Mesenchymal stem cell (in vitro differentiated cells and primary cell): Measurements from ENCODE around the gene HSF2BP.
"Not testable (repeated sequence)": the region's sequence is repeated elsewhere in the genome, so short reads cannot be mapped to it uniquely, and the experiment has no call there.

Experiments
- DNase-seq: peaks from one replicate; pipeline ENCODE4 v3.0.0-alpha.2; 2013
- H2AFZ ChIP-seq: one replicate; pipeline ENCODE4 v1.6.1; 2013; ENCODE audit warnings: low read depth, mild to moderate bottlenecking, control low read depth, inconsistent platforms, low read length, moderate library complexity
- H2AK5ac ChIP-seq: 2 replicates; pipeline ENCODE4 v1.6.1; 2013; ENCODE audit warnings: low read length, moderate library complexity, mild to moderate bottlenecking, inconsistent platforms; ENCODE audit not compliant: severe bottlenecking
- H2BK120ac ChIP-seq: one replicate; pipeline ENCODE4 v1.6.1; 2013; ENCODE audit warnings: low read depth, mild to moderate bottlenecking, inconsistent platforms, low read length, moderate library complexity
- H2BK12ac ChIP-seq, 2 experiments: one replicate each; pipeline ENCODE4 v1.6.1; 2013; ENCODE audit warnings: inconsistent platforms in 2 of 2, low read length in 2 of 2, mild to moderate bottlenecking in 2 of 2, moderate library complexity in 2 of 2, control low read depth in 1 of 2
- H2BK15ac ChIP-seq: one replicate; pipeline ENCODE4 v1.6.1; 2013; ENCODE audit warnings: mild to moderate bottlenecking, low read depth, inconsistent platforms; ENCODE audit not compliant: poor library complexity, severe bottlenecking
- H2BK5ac ChIP-seq: 2 replicates; pipeline ENCODE4 v1.6.1; 2013; ENCODE audit warnings: low read depth, mild to moderate bottlenecking, low read length, control low read depth, inconsistent platforms; ENCODE audit not compliant: poor library complexity, severe bottlenecking
- H3K14ac ChIP-seq, 2 experiments: one replicate each; pipeline ENCODE4 v1.6.1; 2013; ENCODE audit warnings: inconsistent platforms in 2 of 2, low read length in 2 of 2, control low read depth in 1 of 2, mild to moderate bottlenecking in 1 of 2, moderate library complexity in 1 of 2
- H3K18ac ChIP-seq, 2 experiments: one replicate each; pipeline ENCODE4 v1.6.1; 2013; ENCODE audit warnings: inconsistent platforms in 2 of 2, low read length in 2 of 2, control low read depth in 1 of 2, low read depth in 1 of 2, mild to moderate bottlenecking in 1 of 2
- H3K23ac ChIP-seq, 2 experiments: one replicate each; pipeline ENCODE4 v1.6.1; 2013; ENCODE audit warnings: inconsistent platforms in 2 of 2, low read length in 2 of 2, mild to moderate bottlenecking in 2 of 2, moderate library complexity in 2 of 2, control low read depth in 1 of 2
- H3K27ac ChIP-seq: 2 replicates; pipeline ENCODE4 v1.5.1; 2013; ENCODE audit warnings: mild to moderate bottlenecking, moderate library complexity, low read length, control low read depth, inconsistent platforms; ENCODE audit not compliant: poor library complexity, severe bottlenecking
- H3K27me3 ChIP-seq, 2 experiments: 2 replicates each; pipeline versions ENCODE4 v1.6.1 to v1.7.0; 2013; ENCODE audit warnings: low read length in 2 of 2, mild to moderate bottlenecking in 2 of 2, moderate library complexity in 2 of 2, control low read depth in 1 of 2, inconsistent platforms in 1 of 2; ENCODE audit not compliant: control insufficient read depth in 1 of 2, insufficient read depth in 1 of 2
- H3K36me3 ChIP-seq, 2 experiments: 2 replicates each; pipeline versions ENCODE4 v1.6.1 to v1.7.0; 2013; ENCODE audit warnings: low read length in 2 of 2, control low read depth in 1 of 2, inconsistent platforms in 1 of 2, low read depth in 1 of 2, mild to moderate bottlenecking in 1 of 2; ENCODE audit not compliant: insufficient read depth in 2 of 2, control insufficient read depth in 1 of 2
- H3K4ac ChIP-seq, 2 experiments: one replicate each; pipeline ENCODE4 v1.6.1; 2013; ENCODE audit warnings: inconsistent platforms in 2 of 2, low read length in 2 of 2, mild to moderate bottlenecking in 2 of 2, moderate library complexity in 2 of 2, control low read depth in 1 of 2, low read depth in 1 of 2
- H3K4me1 ChIP-seq: 2 replicates; pipeline ENCODE4 v1.6.1; 2013; ENCODE audit warnings: low read depth, low read length, control low read depth; ENCODE audit not compliant: control insufficient read depth, insufficient read depth
- H3K4me2 ChIP-seq: 2 replicates; pipeline ENCODE4 v1.6.1; 2013; ENCODE audit warnings: low read length, mild to moderate bottlenecking, inconsistent platforms; ENCODE audit not compliant: poor library complexity, severe bottlenecking
- H3K4me3 ChIP-seq, 2 experiments: 2 replicates each; pipeline versions ENCODE4 v1.5.1 to v1.7.0; 2013; ENCODE audit warnings: low read length in 2 of 2, mild to moderate bottlenecking in 2 of 2, control low read depth in 1 of 2, low read depth in 1 of 2; ENCODE audit not compliant: insufficient read depth in 1 of 2
- H3K79me1 ChIP-seq: replicated peaks from 2 replicates; pipeline ENCODE4 v1.6.1; 2013; ENCODE audit warnings: mild to moderate bottlenecking, control low read depth, low read length, inconsistent platforms; ENCODE audit not compliant: poor library complexity, severe bottlenecking
- H3K9ac ChIP-seq: 2 replicates; pipeline ENCODE4 v1.7.0; 2013; ENCODE audit warnings: mild to moderate bottlenecking, low read length, moderate library complexity
- H3K9me3 ChIP-seq: 2 replicates; pipeline ENCODE4 v1.7.0; 2013; ENCODE audit warnings: mild to moderate bottlenecking, low read length; ENCODE audit not compliant: control insufficient read depth
- H4K8ac ChIP-seq: one replicate; pipeline ENCODE4 v1.6.1; 2013; ENCODE audit warnings: inconsistent platforms, mild to moderate bottlenecking, low read length, moderate library complexity
- H4K91ac ChIP-seq: one replicate; pipeline ENCODE4 v1.6.1; 2013; ENCODE audit warnings: mild to moderate bottlenecking, low read length, inconsistent platforms
- WGBS: methylation state at CpG from one replicate; pipeline ENCODE4 v1.1.7; 2013; ENCODE audit warnings: mixed read lengths; 5-methylcytosine and 5-hydroxymethylcytosine counted together

The HSF2BP gene

GRCh38 chr21:43503892-43504291 is 155.4 kb downstream of the HSF2BP start:
- H2BK5ac ChIP-seq, H4K8ac ChIP-seq, H3K4ac ChIP-seq, H3K18ac ChIP-seq, H2BK12ac ChIP-seq, H2AFZ ChIP-seq, H3K36me3 ChIP-seq, H4K91ac ChIP-seq, H3K9ac ChIP-seq, H2BK120ac ChIP-seq, H3K4me2 ChIP-seq, H3K27ac ChIP-seq, H3K23ac ChIP-seq, H2BK15ac ChIP-seq, H2AK5ac ChIP-seq, H3K9me3 ChIP-seq, H3K27me3 ChIP-seq, H3K14ac ChIP-seq, H3K4me3 ChIP-seq, H3K4me1 ChIP-seq, H3K79me1 ChIP-seq, DNase-seq: not testable (repeated sequence)
- WGBS, result no CpG with 5 or more reads among the region's 13 CpGs

- not testable (repeated sequence) for H3K23ac ChIP-seq, H3K27me3 ChIP-seq, H2BK5ac ChIP-seq, H3K9ac ChIP-seq, H4K8ac ChIP-seq, H2AFZ ChIP-seq, H2BK120ac ChIP-seq, H3K4ac ChIP-seq, H3K14ac ChIP-seq, H2BK15ac ChIP-seq, H3K79me1 ChIP-seq, H3K4me2 ChIP-seq, H4K91ac ChIP-seq, H2BK12ac ChIP-seq, H3K4me1 ChIP-seq, H3K4me3 ChIP-seq, H3K9me3 ChIP-seq, DNase-seq, H3K27ac ChIP-seq, H3K36me3 ChIP-seq, H3K18ac ChIP-seq, H2AK5ac ChIP-seq
- no CpG with 5 or more reads among the region's 15 CpGs for WGBS
These were observed 156.1 kb downstream of the HSF2BP start for GRCh38 chr21:43503075-43503750.

- H3K14ac ChIP-seq, H3K4me1 ChIP-seq, H2BK12ac ChIP-seq, H3K9ac ChIP-seq, H3K27ac ChIP-seq, H3K4ac ChIP-seq, H4K91ac ChIP-seq, H3K79me1 ChIP-seq, H3K23ac ChIP-seq, H2AK5ac ChIP-seq, H3K27me3 ChIP-seq, DNase-seq, H3K36me3 ChIP-seq, H3K4me3 ChIP-seq, H3K9me3 ChIP-seq, H2AFZ ChIP-seq, H4K8ac ChIP-seq, H3K4me2 ChIP-seq, H2BK5ac ChIP-seq, H2BK15ac ChIP-seq, H3K18ac ChIP-seq, H2BK120ac ChIP-seq: not testable (repeated sequence)
- WGBS, result no CpG with 5 or more reads among the region's 23 CpGs
These were observed 156.7 kb downstream of the HSF2BP start for GRCh38 chr21:43502407-43503071.

- not testable (repeated sequence) for H3K4me2 ChIP-seq, H3K36me3 ChIP-seq, H4K91ac ChIP-seq, H3K23ac ChIP-seq, H3K14ac ChIP-seq, H3K27ac ChIP-seq, H2BK12ac ChIP-seq, H3K9ac ChIP-seq, H2BK5ac ChIP-seq, H3K27me3 ChIP-seq, H2AFZ ChIP-seq, H3K79me1 ChIP-seq, H3K18ac ChIP-seq, H2BK120ac ChIP-seq, H2AK5ac ChIP-seq, H3K9me3 ChIP-seq, H3K4me1 ChIP-seq, H3K4me3 ChIP-seq, H3K4ac ChIP-seq, H2BK15ac ChIP-seq, H4K8ac ChIP-seq, DNase-seq
- no CpG with 5 or more reads among the region's 8 CpGs for WGBS
These were observed 160.4 kb downstream of the HSF2BP start for GRCh38 chr21:43498924-43499323.
